Mucosa of rectum (tissue), 2 donors: ENCODE results near the gene ENDOV.
A peak's percentile ranks its signal among the peaks of the same experiment; 100 is the strongest.

Experiments
- H3K27ac ChIP-seq, 2 donors: one replicate each; pipeline ENCODE4 v1.7.0; 2013; ENCODE audit warnings: inconsistent platforms in 2 of 2, low read depth in 2 of 2, low read length in 2 of 2
- H3K27me3 ChIP-seq, 2 donors: one replicate each; pipeline ENCODE4 v1.7.0; 2013; ENCODE audit warnings: low read length in 2 of 2; ENCODE audit not compliant: control insufficient read depth in 2 of 2, insufficient read depth in 2 of 2
- H3K36me3 ChIP-seq, 2 donors: one replicate each; pipeline ENCODE4 v1.7.0; 2013; ENCODE audit warnings: low read length in 2 of 2; ENCODE audit not compliant: control insufficient read depth in 2 of 2, insufficient read depth in 2 of 2
- H3K4me1 ChIP-seq, 2 donors: one replicate each; pipeline ENCODE4 v1.7.0; 2013; ENCODE audit warnings: low read length in 2 of 2, mild to moderate bottlenecking in 1 of 2; ENCODE audit not compliant: control insufficient read depth in 2 of 2, insufficient read depth in 2 of 2
- H3K4me3 ChIP-seq, 2 donors: one replicate each; pipeline ENCODE4 v1.7.0; 2013; ENCODE audit warnings: low read length in 2 of 2
- H3K9ac ChIP-seq, 2 donors: one replicate each; pipeline ENCODE4 v1.7.0; 2013; ENCODE audit warnings: low read length in 2 of 2, low read depth in 1 of 2, mild to moderate bottlenecking in 1 of 2
- H3K9me3 ChIP-seq, 2 donors: one replicate each; pipeline ENCODE4 v1.7.0; 2013; ENCODE audit warnings: low read length in 2 of 2; ENCODE audit not compliant: control insufficient read depth in 2 of 2
- donor health status: healthy.
- donor health status: Normal muscosa, but diverticular disease.

ENDOV gene

GRCh38 chr17:80414803-80415625, at the start of gene ENDOV:
Gene ENDOV (plus strand): TSS chr17:80415167. CDS start chr17:80415195, 28 bp downstream.
- peaks cover 0 to 3% of the 10 kb centered on the region in 2 donors for H3K27me3 ChIP-seq
- H3K4me3 ChIP-seq = peak within 1 kb of the TSS; percentile 94 to 95
- H3K4me1 ChIP-seq = peaks cover 12 to 18% of the 10 kb centered on the region in 2 donors
- no peaks in the 10 kb centered on the region for H3K9me3 ChIP-seq
- H3K36me3 ChIP-seq = peaks cover 10 to 21% of the 10 kb centered on the region in 2 donors
- peak within 1 kb of the TSS; percentile 79 to 95 for H3K9ac ChIP-seq
- H3K27ac ChIP-seq = peak within 1 kb of the TSS; percentile 85 to 95

GRCh38 chr17:80365983-80366382, 49.0 kb upstream of the ENDOV start:
- Histone ChIP-seq H3K4me3 (no peak overlapping the region), H3K27me3 (no peaks in the 10 kb centered on the region), H3K4me1 (no peaks in the 10 kb centered on the region), H3K36me3 (peaks cover 78 to 89% of the 10 kb centered on the region in 2 donors), H3K27ac (no peak overlapping the region), H3K9ac (no peak overlapping the region), H3K9me3 (no peaks in the 10 kb centered on the region)

- Histone ChIP-seq H3K27me3 (no peaks in the 10 kb centered on the region), H3K36me3 (peaks cover 81 to 90% of the 10 kb centered on the region in 2 donors), H3K4me1 (no peaks in the 10 kb centered on the region), H3K9me3 (no peaks in the 10 kb centered on the region), H3K27ac (no peak overlapping the region), H3K9ac (no peak overlapping the region), H3K4me3 (no peak overlapping the region)
These were observed 47.5 kb upstream of the ENDOV start for GRCh38 chr17:80367503-80367902.

DNA sequence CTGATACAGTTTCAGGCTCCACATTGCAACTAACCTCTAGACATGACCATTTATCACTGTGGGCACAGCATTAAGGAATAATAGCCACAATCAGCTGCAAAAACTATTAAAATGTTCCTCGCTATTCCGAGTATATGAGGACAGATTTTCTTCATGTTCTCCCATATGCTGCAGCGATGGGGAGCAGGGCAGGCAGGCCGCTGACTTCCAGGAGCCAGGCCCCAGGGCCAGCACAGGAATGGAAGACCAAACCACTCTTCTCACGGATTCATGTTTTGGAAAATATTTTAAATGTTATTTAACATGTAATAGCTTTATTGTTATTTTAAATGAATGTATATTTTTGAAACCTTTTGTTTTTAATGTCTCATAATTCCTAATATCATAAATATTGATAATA, 43.8 kb upstream of the ENDOV start:
- Histone ChIP-seq H3K9ac (no peak overlapping the region), H3K27ac (no peak overlapping the region), H3K27me3 (no peaks in the 10 kb centered on the region), H3K4me1 (no peaks in the 10 kb centered on the region), H3K36me3 (peaks cover 81 to 85% of the 10 kb centered on the region in 2 donors), H3K4me3 (no peak overlapping the region), H3K9me3 (no peaks in the 10 kb centered on the region)

- no peak overlapping the region for H3K4me3 ChIP-seq
These were observed 42.5 kb upstream of the ENDOV start for GRCh38 chr17:80372456-80372855.

GRCh38 chr17:80372922-80373570, 41.9 kb upstream of the ENDOV start:
- H3K4me3 ChIP-seq = no peak overlapping the region
- no peaks in the 10 kb centered on the region for H3K27me3 ChIP-seq
- H3K36me3 ChIP-seq = peaks cover 87% of the 10 kb centered on the region in 2 donors
- no peak overlapping the region for H3K27ac ChIP-seq
- no peaks in the 10 kb centered on the region for H3K9me3 ChIP-seq
- no peaks in the 10 kb centered on the region for H3K4me1 ChIP-seq
- no peak overlapping the region for H3K9ac ChIP-seq

More at GRCh38 chr17:80372456-80372855, 42.5 kb upstream of the ENDOV start:
- H3K4me1 ChIP-seq = no peaks in the 10 kb centered on the region
- no peak overlapping the region for H3K27ac ChIP-seq
- peaks cover 87% of the 10 kb centered on the region in 2 donors for H3K36me3 ChIP-seq
- H3K27me3 ChIP-seq = no peaks in the 10 kb centered on the region
- H3K9ac ChIP-seq = no peak overlapping the region
- H3K9me3 ChIP-seq = no peaks in the 10 kb centered on the region

- peaks cover 85 to 91% of the 10 kb centered on the region in 2 donors for H3K36me3 ChIP-seq
These were observed 40.8 kb upstream of the ENDOV start for GRCh38 chr17:80374039-80374731.

DNA sequence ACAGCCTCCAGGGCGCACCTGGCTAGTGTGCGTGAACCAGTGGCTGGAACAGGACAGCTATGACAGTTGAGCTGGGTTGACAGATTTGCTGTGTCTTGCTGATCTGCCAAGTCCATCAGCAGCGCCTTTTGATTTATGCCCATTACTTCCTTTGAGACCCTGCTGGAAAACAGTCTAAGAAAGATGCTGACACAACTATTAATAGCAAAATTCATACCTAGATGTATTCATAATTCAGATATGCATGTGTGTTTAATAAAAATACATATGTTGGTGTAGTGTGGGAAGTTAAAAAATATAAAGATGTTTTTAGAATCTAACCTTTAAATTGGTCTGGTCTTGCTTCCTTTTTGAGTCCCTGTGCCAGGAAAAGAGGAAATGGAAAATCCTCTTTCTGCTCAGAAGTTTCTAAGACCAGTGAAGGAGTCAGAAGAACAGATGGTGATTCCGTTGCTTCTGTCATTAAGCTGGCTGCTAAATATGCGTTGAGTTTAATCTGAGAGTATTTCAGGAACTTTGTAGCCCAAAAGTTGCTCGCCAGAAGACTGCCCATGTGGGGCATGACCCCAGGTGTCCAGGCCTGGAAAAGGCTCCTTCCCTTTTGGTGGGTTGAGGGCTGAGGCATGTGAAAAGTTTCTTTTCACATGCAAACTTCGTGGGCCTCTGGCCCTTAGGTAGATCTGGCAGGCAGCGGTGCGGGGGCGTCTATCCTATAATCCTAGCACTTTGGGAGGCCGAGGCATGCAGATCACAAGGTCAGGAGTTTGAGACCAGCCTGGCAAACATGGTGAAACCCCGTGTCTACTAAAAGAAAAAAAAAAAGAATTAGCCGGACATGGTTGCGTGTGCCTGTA, 40.0 kb upstream of the ENDOV start:
- H3K27me3 ChIP-seq = no peaks in the 10 kb centered on the region
- H3K9ac ChIP-seq = no peak overlapping the region
- peaks cover 85 to 91% of the 10 kb centered on the region in 2 donors for H3K36me3 ChIP-seq
- no peaks in the 10 kb centered on the region for H3K4me1 ChIP-seq
- no peaks in the 10 kb centered on the region for H3K9me3 ChIP-seq
- no peak overlapping the region for H3K27ac ChIP-seq
- H3K4me3 ChIP-seq = no peak overlapping the region

More at GRCh38 chr17:80374039-80374731, 40.8 kb upstream of the ENDOV start:
- H3K27ac ChIP-seq = no peak overlapping the region
- H3K9ac ChIP-seq = no peak overlapping the region
- H3K4me1 ChIP-seq = no peaks in the 10 kb centered on the region
- H3K27me3 ChIP-seq = no peaks in the 10 kb centered on the region
- H3K4me3 ChIP-seq = no peak overlapping the region
- no peaks in the 10 kb centered on the region for H3K9me3 ChIP-seq

- H3K36me3 ChIP-seq = peaks cover 85 to 93% of the 10 kb centered on the region in 2 donors
These were observed 38.4 kb upstream of the ENDOV start for GRCh38 chr17:80376531-80376930.

More at GRCh38 chr17:80376531-80376930, 38.4 kb upstream of the ENDOV start:
- Histone ChIP-seq H3K9me3 (no peaks in the 10 kb centered on the region), H3K4me3 (no peak overlapping the region), H3K27me3 (no peaks in the 10 kb centered on the region), H3K27ac (no peak overlapping the region), H3K4me1 (no peaks in the 10 kb centered on the region), H3K9ac (no peak overlapping the region)
